Cardiac muscle cell (in vitro differentiated cells and primary cell): ENCODE measurements around the gene SNED1. TPM values are rescaled to one million over a fixed set of nuclear protein-coding genes. Genes with fewer than 3 reads are reported as not detected.

Source experiments
- DNase-seq, 2 donors: peaks; one replicate each; pipeline versions ENCODE4 v3.0.0 to v3.0.0-alpha.2; 2010 to 2017; ENCODE audit warnings: low read depth in 1 of 2, low spot score in 1 of 2
- H3K27ac ChIP-seq: fragments of 200-600 bp; sonication (generic); 2 replicates; pipeline ENCODE4 v1.5.1; 2016
- H3K27me3 ChIP-seq: fragments of 200-600 bp; sonication (generic); 2 replicates; pipeline ENCODE4 v1.6.0; 2016; ENCODE audit warnings: control low read depth
- H3K36me3 ChIP-seq: fragments of 200-600 bp; sonication (generic); 2 replicates; pipeline ENCODE4 v1.5.1; 2016; ENCODE audit warnings: control low read depth
- H3K4me1 ChIP-seq: fragments of 200-600 bp; sonication (generic); 2 replicates; pipeline ENCODE4 v1.8.1; 2017; ENCODE audit warnings: low read depth, mild to moderate bottlenecking, mixed run types
- H3K4me3 ChIP-seq: fragments of 200-600 bp; sonication (generic); 2 replicates; pipeline ENCODE4 v1.5.1; 2016; ENCODE audit warnings: mild to moderate bottlenecking
- H3K9me3 ChIP-seq: fragments of 200-600 bp; sonication (generic); 2 replicates; pipeline ENCODE4 v1.5.1; 2017; ENCODE audit warnings: low read depth, mild to moderate bottlenecking, control low read depth
- polyA plus RNA-seq: library from polyadenylated mRNA; unstranded; fragments of >200 nt; fragmentation: Nextera tagmentation; extraction: Ambion mirVana; gene quantifications from 2 replicates; pipeline ENCODE4 v1.2.1, GENCODE V29; 2016
- total RNA-seq: library from RNA; depleted of rRNA; stranded (reverse); fragments of >200 nt; gene quantifications from 2 replicates; pipeline ENCODE4 v1.2.3, GENCODE V29; 2016
- TF ChIP-seq, protein P1 (sequence below): IDR thresholded peaks from 2 replicates; pipeline ENCODE4 v1.5.1; 2012; ENCODE audit warnings: low read depth, mild to moderate bottlenecking, low read length

The SNED1 gene
- total and polyA plus RNA-seq, 2 experiments from 2014 or later: 0.09 to 0.76 TPM

DNA sequence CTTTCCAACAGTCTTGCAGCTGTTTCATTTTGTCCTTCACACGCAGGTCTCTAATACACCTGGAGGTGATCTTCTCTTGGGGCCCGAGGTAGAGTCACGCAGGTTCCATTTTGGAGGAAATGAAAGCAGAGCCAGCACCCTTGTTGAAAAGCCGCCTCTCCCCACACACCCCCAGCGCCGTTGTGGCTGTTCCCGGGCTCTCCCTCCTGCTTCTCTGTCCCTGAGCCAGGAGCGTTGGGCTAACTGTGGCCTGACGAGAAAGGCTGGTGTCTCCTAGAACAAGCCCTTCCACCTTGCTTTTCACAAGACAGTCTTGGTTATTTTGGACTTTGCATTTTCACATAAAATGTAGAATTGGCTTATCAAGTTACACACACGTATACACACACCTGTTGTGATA, 16.3 kb downstream of the SNED1 start:
- Histone ChIP-seq H3K27ac (no peak overlapping the region), H3K27me3 (no peaks in the 10 kb centered on the region), H3K4me3 (no peak overlapping the region), H3K36me3 (no peaks in the 10 kb centered on the region), H3K4me1 (peaks cover 4% of the 10 kb centered on the region), H3K9me3 (no peaks in the 10 kb centered on the region)
- DNase-seq: no peak
- TF ChIP-seq, protein P1, sequence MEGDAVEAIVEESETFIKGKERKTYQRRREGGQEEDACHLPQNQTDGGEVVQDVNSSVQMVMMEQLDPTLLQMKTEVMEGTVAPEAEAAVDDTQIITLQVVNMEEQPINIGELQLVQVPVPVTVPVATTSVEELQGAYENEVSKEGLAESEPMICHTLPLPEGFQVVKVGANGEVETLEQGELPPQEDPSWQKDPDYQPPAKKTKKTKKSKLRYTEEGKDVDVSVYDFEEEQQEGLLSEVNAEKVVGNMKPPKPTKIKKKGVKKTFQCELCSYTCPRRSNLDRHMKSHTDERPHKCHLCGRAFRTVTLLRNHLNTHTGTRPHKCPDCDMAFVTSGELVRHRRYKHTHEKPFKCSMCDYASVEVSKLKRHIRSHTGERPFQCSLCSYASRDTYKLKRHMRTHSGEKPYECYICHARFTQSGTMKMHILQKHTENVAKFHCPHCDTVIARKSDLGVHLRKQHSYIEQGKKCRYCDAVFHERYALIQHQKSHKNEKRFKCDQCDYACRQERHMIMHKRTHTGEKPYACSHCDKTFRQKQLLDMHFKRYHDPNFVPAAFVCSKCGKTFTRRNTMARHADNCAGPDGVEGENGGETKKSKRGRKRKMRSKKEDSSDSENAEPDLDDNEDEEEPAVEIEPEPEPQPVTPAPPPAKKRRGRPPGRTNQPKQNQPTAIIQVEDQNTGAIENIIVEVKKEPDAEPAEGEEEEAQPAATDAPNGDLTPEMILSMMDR: no peak

GRCh38 chr2:241015439-241015838, 17.0 kb downstream of the SNED1 start:
- Histone ChIP-seq H3K36me3 (no peaks in the 10 kb centered on the region), H3K4me3 (no peak overlapping the region), H3K9me3 (no peaks in the 10 kb centered on the region), H3K27me3 (no peaks in the 10 kb centered on the region), H3K4me1 (no peaks in the 10 kb centered on the region), H3K27ac (no peak overlapping the region)
- TF ChIP-seq, protein P1: no peak
- no peak for DNase-seq

DNA sequence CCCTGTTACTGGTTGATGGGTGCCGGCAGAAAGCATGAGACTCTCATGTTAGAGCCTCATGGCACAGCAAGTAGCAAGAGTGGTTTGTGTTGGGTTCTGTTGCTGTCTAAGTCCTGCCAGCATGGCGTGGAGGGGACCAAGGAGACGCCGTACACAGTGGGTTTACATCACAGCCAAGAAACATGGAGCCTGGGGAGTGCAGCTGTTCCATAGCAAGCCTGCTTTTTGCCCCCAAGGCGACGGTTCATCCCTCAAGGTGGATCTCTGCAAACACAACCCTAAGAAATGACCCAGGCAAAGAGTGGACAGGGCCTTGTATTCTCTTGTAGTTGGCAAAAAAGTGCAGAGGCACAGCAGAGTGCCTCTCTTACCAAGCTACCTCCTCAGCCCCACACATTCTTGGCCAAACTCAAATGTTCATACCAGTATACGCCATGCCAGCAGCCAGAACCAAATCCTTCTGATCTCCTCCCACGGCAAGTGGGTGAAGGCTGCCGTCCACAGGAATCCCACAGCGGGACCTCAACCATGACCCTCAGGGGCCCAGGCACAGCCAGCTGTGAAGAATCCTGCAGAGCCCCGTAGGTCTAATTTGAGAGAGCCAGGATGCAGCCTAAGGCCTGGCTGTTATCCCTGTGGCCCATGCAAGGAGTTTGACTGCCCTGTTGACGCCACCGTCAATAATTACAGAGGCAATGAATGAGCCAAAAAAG, 19.0 kb downstream of the SNED1 start:
- no peaks in the 10 kb centered on the region for H3K9me3 ChIP-seq
- no peaks in the 10 kb centered on the region for H3K36me3 ChIP-seq
- TF ChIP-seq, protein P1: no peak
- no peak overlapping the region for H3K27ac ChIP-seq
- no peak for DNase-seq
- no peaks in the 10 kb centered on the region for H3K27me3 ChIP-seq
- no peak overlapping the region for H3K4me3 ChIP-seq
- no peaks in the 10 kb centered on the region for H3K4me1 ChIP-seq

DNA sequence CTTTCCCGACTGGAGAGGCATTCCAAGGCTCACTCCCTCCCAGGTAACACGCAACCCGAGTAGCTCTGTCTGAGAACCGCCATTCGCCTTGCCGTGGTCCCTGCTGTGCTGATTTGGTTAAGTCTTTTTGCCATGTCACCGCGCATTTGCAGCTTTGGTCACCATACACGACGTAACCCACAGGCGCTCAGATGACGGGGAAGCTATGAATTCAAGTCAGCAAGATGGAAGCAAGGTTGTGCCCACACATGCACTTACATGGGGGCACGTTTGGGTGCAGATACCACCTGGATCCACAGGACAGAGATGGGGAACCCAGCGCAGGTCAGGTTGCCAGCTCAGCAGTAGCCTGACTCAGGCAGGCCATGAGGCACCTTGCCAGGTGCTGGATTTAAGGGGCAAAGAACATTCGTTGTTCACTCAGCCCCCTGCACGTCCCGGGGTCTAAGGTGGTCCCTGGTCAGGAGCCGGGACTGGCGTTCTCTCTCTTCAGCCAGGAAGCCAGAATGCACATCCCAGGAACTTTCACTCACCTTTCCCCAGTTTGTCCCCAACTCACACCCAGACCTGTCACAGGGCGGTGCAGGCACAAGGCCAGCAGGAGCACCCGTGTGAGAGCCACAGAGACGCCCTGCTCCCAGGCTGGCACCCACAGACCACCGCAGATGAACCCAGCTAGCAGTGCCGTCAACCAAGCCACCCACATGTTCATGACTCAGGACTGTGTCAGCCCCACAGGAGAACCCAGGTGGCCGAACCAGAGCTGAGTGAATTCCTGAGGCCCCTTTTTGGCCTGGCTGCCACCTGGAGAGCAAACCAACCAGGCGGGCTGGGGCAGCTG, 19.9 kb downstream of the SNED1 start:
- DNase-seq: no peak
- Histone ChIP-seq H3K27ac (no peak overlapping the region), H3K4me3 (no peak overlapping the region), H3K36me3 (no peaks in the 10 kb centered on the region), H3K4me1 (no peaks in the 10 kb centered on the region), H3K9me3 (no peaks in the 10 kb centered on the region), H3K27me3 (no peaks in the 10 kb centered on the region)
- TF ChIP-seq, protein P1: no peak

DNA sequence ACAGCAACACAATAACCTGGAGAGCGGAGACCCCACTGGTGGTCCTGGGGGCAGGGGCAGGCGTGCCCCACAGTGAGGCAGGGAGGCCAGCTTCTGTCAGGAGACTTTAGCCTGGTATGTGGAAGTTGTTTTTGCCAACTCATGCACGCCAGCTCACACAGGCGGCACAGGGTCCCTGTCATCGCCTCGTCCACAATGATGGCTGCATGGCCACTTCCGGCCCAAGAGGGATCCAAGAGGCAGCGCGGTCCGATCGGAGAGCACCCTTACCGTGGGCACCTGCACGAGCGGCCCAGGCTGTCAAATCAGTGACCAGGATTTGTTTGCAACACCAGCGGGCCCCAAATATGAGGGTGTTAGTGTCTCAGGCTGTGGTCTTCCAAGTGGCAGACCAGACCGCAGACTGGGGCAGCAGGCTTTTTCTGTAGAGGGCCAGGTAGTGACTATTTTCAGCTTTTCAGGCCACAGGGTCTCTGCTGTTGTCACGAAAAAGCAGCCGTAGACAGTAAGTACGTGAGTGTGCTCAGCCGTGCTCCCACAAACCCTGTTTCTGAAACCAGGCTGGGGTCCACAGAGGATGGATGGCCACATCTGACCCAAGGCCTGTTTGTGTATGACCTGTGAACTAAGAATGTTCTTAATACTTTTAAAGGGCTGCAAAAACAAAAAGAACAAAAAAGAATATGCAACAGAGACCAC, 21.2 kb downstream of the SNED1 start:
- no peaks in the 10 kb centered on the region for H3K36me3 ChIP-seq
- H3K4me1 ChIP-seq: no peaks in the 10 kb centered on the region
- no peak for DNase-seq
- no peaks in the 10 kb centered on the region for H3K9me3 ChIP-seq
- H3K27ac ChIP-seq: no peak overlapping the region
- H3K27me3 ChIP-seq: no peaks in the 10 kb centered on the region
- H3K4me3 ChIP-seq: no peak overlapping the region
- TF ChIP-seq, protein P1: no peak
